LNCaP clone FGC (cell line): ENCODE results near the gene EPHA8.

Experiments used
- DNase-seq: peaks from one replicate; pipeline ENCODE4 v3.0.0-alpha.2; 2011; ENCODE audit warnings: low read depth
- H3K4me3 ChIP-seq: 2 replicates; pipeline ENCODE4 v1.5.1; 2011; ENCODE audit warnings: mild to moderate bottlenecking, low read depth, low read length, control low read depth
- CTCF ChIP-seq: IDR thresholded peaks from 2 replicates; pipeline ENCODE4 v1.5.1; 2012; ENCODE audit warnings: mild to moderate bottlenecking; ENCODE audit not compliant: control insufficient read depth, insufficient read depth; ENCODE audit errors: extremely low read depth

Gene EPHA8

GRCh38 chr1:22651941-22652856 is 88.9 kb downstream of the EPHA8 start:
- no peak overlapping the region for H3K4me3 ChIP-seq
- TF ChIP-seq CTCF, result no peak
- DNase-seq, result no peak

DNA sequence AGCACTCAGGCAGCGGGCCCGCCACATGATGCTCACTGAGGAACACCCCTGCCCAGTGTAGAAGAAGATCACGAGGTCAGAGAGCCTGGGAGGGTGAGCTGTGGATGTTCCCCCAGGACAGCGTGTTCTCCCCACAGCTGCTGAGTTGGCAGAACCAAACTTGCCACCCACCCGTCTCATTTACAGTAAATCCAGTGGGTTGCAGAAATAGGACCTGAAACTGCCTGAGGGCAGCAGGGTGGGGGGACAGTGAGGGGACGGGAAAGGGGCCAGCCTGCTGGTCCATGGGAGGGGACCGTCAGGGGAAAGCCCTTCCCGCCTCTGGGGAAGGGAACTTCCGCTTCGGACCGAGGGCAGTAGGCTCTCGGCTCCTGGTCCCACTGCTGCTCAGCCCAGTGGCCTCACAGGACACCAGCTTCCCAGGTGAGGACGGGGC is 89.6 kb downstream of the EPHA8 start, which contains the start of gene C1QB:
TSS of gene C1QB (plus strand) at position 356 of the 436 bp plus-strand sequence. CDS start 6,227 bp downstream, outside the sequence.
- no peak within 1 kb of the TSS for H3K4me3 ChIP-seq
- DNase-seq, result no peak
- TF ChIP-seq CTCF, result no peak
